Measurements from ENCODE around the gene CYP2R1. TPM values are rescaled to one million over a fixed set of nuclear protein-coding genes. Genes with fewer than 3 reads are reported as not detected.
A peak's percentile ranks its signal among the peaks of the same experiment; 100 is the strongest.

Gene CYP2R1
- total and polyA plus RNA-seq, 2 donors from 2014 or later: 11.6 to 18.5 TPM

- intact Hi-C loops (cut with DNase I): no loop called here
- Histone ChIP-seq H3K9ac (ENCODE audit: low read length in 3 of 3) (no peak overlapping the region), H3K36me3 (ENCODE audit: control insufficient read depth in 2 of 3, insufficient read depth in 3 of 3, low read length in 3 of 3) (no peaks in the 10 kb centered on the region), H3K9me3 (ENCODE audit: control insufficient read depth in 2 of 3, insufficient read depth in 1 of 3, low read length in 3 of 3) (no peaks in the 10 kb centered on the region), H3K4me3 (ENCODE audit: low read length in 3 of 3) (no peak overlapping the region), H3K27ac (ENCODE audit: low read depth in 2 of 2, low read length in 2 of 2) (no peak overlapping the region), H3K4me1 (ENCODE audit: control insufficient read depth in 2 of 3, insufficient read depth in 2 of 3, low read depth in 1 of 3, low read length in 3 of 3) (no peaks in the 10 kb centered on the region), H3K27me3 (ENCODE audit: control insufficient read depth, insufficient read depth, low read length) (no peaks in the 10 kb centered on the region)
- peak in 2 of 5 donors; percentile 3 to 10 for DNase-seq
- TF ChIP-seq CTCF (IDR thresholded peaks at IDR 0.05; ENCODE audit: borderline replicate concordance, extremely low read depth, insufficient read depth): no peak
- no peak for FAIRE-seq
Measured at GRCh38 chr11:14861680-14862079, 30.4 kb downstream of the CYP2R1 start.

- Histone ChIP-seq H3K36me3 (ENCODE audit: control insufficient read depth in 2 of 3, insufficient read depth in 3 of 3, low read length in 3 of 3) (no peaks in the 10 kb centered on the region), H3K4me1 (ENCODE audit: control insufficient read depth in 2 of 3, insufficient read depth in 2 of 3, low read depth in 1 of 3, low read length in 3 of 3) (no peaks in the 10 kb centered on the region), H3K4me3 (ENCODE audit: low read length in 3 of 3) (no peak overlapping the region), H3K9ac (ENCODE audit: low read length in 3 of 3) (no peak overlapping the region), H3K27me3 (ENCODE audit: control insufficient read depth, insufficient read depth, low read length) (no peaks in the 10 kb centered on the region), H3K27ac (ENCODE audit: low read depth in 2 of 2, low read length in 2 of 2) (no peak overlapping the region), H3K9me3 (ENCODE audit: control insufficient read depth in 2 of 3, insufficient read depth in 1 of 3, low read length in 3 of 3) (no peaks in the 10 kb centered on the region)
- DNase-seq (no peak), FAIRE-seq (no peak)
- intact Hi-C loops (cut with DNase I): no loop called here
- TF ChIP-seq CTCF (IDR thresholded peaks at IDR 0.05; ENCODE audit: borderline replicate concordance, extremely low read depth, insufficient read depth): no peak
Measured at GRCh38 chr11:14860511-14860910, 31.5 kb downstream of the CYP2R1 start.

- Histone ChIP-seq H3K4me3 (ENCODE audit: low read length in 3 of 3) (no peak overlapping the region), H3K27ac (ENCODE audit: low read depth in 2 of 2, low read length in 2 of 2) (no peak overlapping the region), H3K9me3 (ENCODE audit: control insufficient read depth in 2 of 3, insufficient read depth in 1 of 3, low read length in 3 of 3) (no peaks in the 10 kb centered on the region), H3K4me1 (ENCODE audit: control insufficient read depth in 2 of 3, insufficient read depth in 2 of 3, low read depth in 1 of 3, low read length in 3 of 3) (no peaks in the 10 kb centered on the region), H3K27me3 (ENCODE audit: control insufficient read depth, insufficient read depth, low read length) (no peaks in the 10 kb centered on the region), H3K9ac (ENCODE audit: low read length in 3 of 3) (no peak overlapping the region), H3K36me3 (ENCODE audit: control insufficient read depth in 2 of 3, insufficient read depth in 3 of 3, low read length in 3 of 3) (no peaks in the 10 kb centered on the region)
- DNase-seq (no peak), FAIRE-seq (no peak)
- no peak for TF ChIP-seq CTCF (IDR thresholded peaks at IDR 0.05; ENCODE audit: borderline replicate concordance, extremely low read depth, insufficient read depth)
- intact Hi-C loops (cut with DNase I): no loop called here
Measured at GRCh38 chr11:14858404-14858803, 33.6 kb downstream of the CYP2R1 start.

- Histone ChIP-seq H3K4me3 (ENCODE audit: low read length in 3 of 3) (no peak overlapping the region), H3K27me3 (ENCODE audit: control insufficient read depth, insufficient read depth, low read length) (no peaks in the 10 kb centered on the region), H3K9me3 (ENCODE audit: control insufficient read depth in 2 of 3, insufficient read depth in 1 of 3, low read length in 3 of 3) (no peaks in the 10 kb centered on the region), H3K36me3 (ENCODE audit: control insufficient read depth in 2 of 3, insufficient read depth in 3 of 3, low read length in 3 of 3) (no peaks in the 10 kb centered on the region), H3K4me1 (ENCODE audit: control insufficient read depth in 2 of 3, insufficient read depth in 2 of 3, low read depth in 1 of 3, low read length in 3 of 3) (no peaks in the 10 kb centered on the region), H3K27ac (ENCODE audit: low read depth in 2 of 2, low read length in 2 of 2) (no peak overlapping the region), H3K9ac (ENCODE audit: low read length in 3 of 3) (no peak overlapping the region)
- intact Hi-C loops (cut with DNase I): no loop called here
- DNase-seq: no peak
- FAIRE-seq: no peak
- no peak for TF ChIP-seq CTCF (IDR thresholded peaks at IDR 0.05; ENCODE audit: borderline replicate concordance, extremely low read depth, insufficient read depth)
Measured at GRCh38 chr11:14857621-14858020, 34.4 kb downstream of the CYP2R1 start.
